ENCODE results near the gene COL9A1. TPM values are rescaled to one million over a fixed set of nuclear protein-coding genes. Genes with fewer than 3 reads are reported as not detected.

Gene COL9A1
- total RNA-seq, 1 donor, result not detected

- no peak overlapping the region for H3K4me3 ChIP-seq (ENCODE audit: low read depth, low read length)
- no peak for TF ChIP-seq CTCF (IDR thresholded peaks at IDR 0.05; ENCODE audit: insufficient read depth, low read depth, low read length)
- DNase-seq (ENCODE audit: low read depth), result no peak
These were observed 22.5 kb downstream of the COL9A1 start for GRCh38 chr6:70280400-70280853.

GRCh38 chr6:70277470-70277869, 25.4 kb downstream of the COL9A1 start:
- TF ChIP-seq CTCF (IDR thresholded peaks at IDR 0.05; ENCODE audit: insufficient read depth, low read depth, low read length), result no peak
- no peak for DNase-seq (ENCODE audit: low read depth)

GRCh38 chr6:70274338-70274737, 28.5 kb downstream of the COL9A1 start:
- no peak for DNase-seq (ENCODE audit: low read depth)
- no peak for TF ChIP-seq CTCF (IDR thresholded peaks at IDR 0.05; ENCODE audit: insufficient read depth, low read depth, low read length)
- no peak overlapping the region for H3K4me3 ChIP-seq (ENCODE audit: low read depth, low read length)

More at GRCh38 chr6:70277470-70277869, 25.4 kb downstream of the COL9A1 start:
- no peak overlapping the region for H3K4me3 ChIP-seq (ENCODE audit: low read depth, low read length)

- H3K4me3 ChIP-seq (ENCODE audit: low read depth, low read length), result no peak overlapping the region
- no peak for TF ChIP-seq CTCF (IDR thresholded peaks at IDR 0.05; ENCODE audit: insufficient read depth, low read depth, low read length)
- DNase-seq (ENCODE audit: low read depth), result no peak
These were observed 30.8 kb downstream of the COL9A1 start for GRCh38 chr6:70272071-70272470.

GRCh38 chr6:70270287-70271005, 32.4 kb downstream of the COL9A1 start:
- no peak overlapping the region for H3K4me3 ChIP-seq (ENCODE audit: low read depth, low read length)
- no peak for DNase-seq (ENCODE audit: low read depth)
- no peak for TF ChIP-seq CTCF (IDR thresholded peaks at IDR 0.05; ENCODE audit: insufficient read depth, low read depth, low read length)

GRCh38 chr6:70266142-70266541, 36.7 kb downstream of the COL9A1 start:
- TF ChIP-seq CTCF (IDR thresholded peaks at IDR 0.05; ENCODE audit: insufficient read depth, low read depth, low read length), result no peak
- H3K4me3 ChIP-seq (ENCODE audit: low read depth, low read length), result no peak overlapping the region
- DNase-seq (ENCODE audit: low read depth), result no peak

GRCh38 chr6:70264306-70264705, 38.6 kb downstream of the COL9A1 start:
- no peak overlapping the region for H3K4me3 ChIP-seq (ENCODE audit: low read depth, low read length)
- DNase-seq (ENCODE audit: low read depth), result no peak
- no peak for TF ChIP-seq CTCF (IDR thresholded peaks at IDR 0.05; ENCODE audit: insufficient read depth, low read depth, low read length)

Data from fibroblast of villous mesenchyme (primary cell).